Spinal cord (tissue), 10 donors: Measurements from ENCODE around the gene ZMPSTE24. TPM values are rescaled to one million over a fixed set of nuclear protein-coding genes. Genes with fewer than 3 reads are reported as not detected.

Source experiments
- DNase-seq, 6 donors: peaks; one replicate each; pipeline versions ENCODE4 v3.0.0 to v3.0.0-alpha.2; 2013 to 2015; ENCODE audit warnings: low spot score in 6 of 6, low read depth in 4 of 6
- H3K27ac ChIP-seq: one replicate; pipeline ENCODE4 v1.5.1; 2013; ENCODE audit warnings: low read depth, low read length, control low read depth
- H3K27me3 ChIP-seq: one replicate; pipeline ENCODE4 v1.6.1; 2013; ENCODE audit warnings: low read length; ENCODE audit not compliant: control insufficient read depth, insufficient read depth
- H3K36me3 ChIP-seq: one replicate; pipeline ENCODE4 v1.6.1; 2013; ENCODE audit warnings: low read length; ENCODE audit not compliant: control insufficient read depth, insufficient read depth
- H3K4me1 ChIP-seq: one replicate; pipeline ENCODE4 v1.6.1; 2013; ENCODE audit warnings: low read length; ENCODE audit not compliant: control insufficient read depth, insufficient read depth
- H3K4me3 ChIP-seq: one replicate; pipeline ENCODE4 v1.5.1; 2013; ENCODE audit warnings: low read depth, low read length, control low read depth
- H3K9me3 ChIP-seq: one replicate; pipeline ENCODE4 v1.6.1; 2013; ENCODE audit warnings: low read length; ENCODE audit not compliant: control insufficient read depth, insufficient read depth
- WGBS: methylation state at CpG from one replicate; pipeline ENCODE4 v1.1.5; 2013; ENCODE audit warnings: missing lambda C conversion rate; ENCODE audit not compliant: insufficient coverage; 5-methylcytosine and 5-hydroxymethylcytosine counted together
- polyA plus RNA-seq, 2 donors: library from polyadenylated mRNA; unstranded; fragments of 120-200 nt; gene quantifications; one replicate each; pipeline ENCODE4 v1.2.1, GENCODE V29; 2013; ENCODE audit not compliant: insufficient read length in 2 of 2
- total RNA-seq, 2 donors: library from RNA; depleted of rRNA in 1 of 2; stranded (reverse); fragments of 120-200 nt in 1 of 2; fragments of >200 nt in 1 of 2; gene quantifications; one replicate each; pipeline versions ENCODE4 v1.2.3 to v1.2.4, GENCODE V29; 2013 to 2014
- donor health status: healthy.

Gene ZMPSTE24
- total and polyA plus RNA-seq, 4 donors = 38.9 to 70.9 (median 42.5) TPM

GRCh38 chr1:40239626-40240025 is 18.4 kb upstream of the ZMPSTE24 start:
- Histone ChIP-seq H3K4me1 (no peaks in the 10 kb centered on the region), H3K36me3 (peaks cover 5% of the 10 kb centered on the region), H3K27ac (no peak overlapping the region), H3K27me3 (no peaks in the 10 kb centered on the region), H3K9me3 (no peaks in the 10 kb centered on the region), H3K4me3 (no peak overlapping the region)
- WGBS = no CpG with 5 or more reads among the region's 1 CpG
- DNase-seq = no peak

- H3K4me1 ChIP-seq = no peaks in the 10 kb centered on the region
- no peaks in the 10 kb centered on the region for H3K9me3 ChIP-seq
- no peaks in the 10 kb centered on the region for H3K27me3 ChIP-seq
- no peak overlapping the region for H3K4me3 ChIP-seq
- no peak overlapping the region for H3K27ac ChIP-seq
- H3K36me3 ChIP-seq = peaks cover 5% of the 10 kb centered on the region
- DNase-seq = no peak
- WGBS = 100% methylated on average over 1 of the region's 2 CpGs
Measured at GRCh38 chr1:40240390-40240789, 17.6 kb upstream of the ZMPSTE24 start.

- peaks cover 5% of the 10 kb centered on the region for H3K36me3 ChIP-seq
- no peak overlapping the region for H3K4me3 ChIP-seq
- no peaks in the 10 kb centered on the region for H3K9me3 ChIP-seq
- H3K27me3 ChIP-seq = no peaks in the 10 kb centered on the region
- no peak overlapping the region for H3K27ac ChIP-seq
- H3K4me1 ChIP-seq = no peaks in the 10 kb centered on the region
- no peak for DNase-seq
- WGBS = 100% methylated on average over 1 of the region's 1 CpG
Measured at GRCh38 chr1:40241362-40241761, 16.7 kb upstream of the ZMPSTE24 start.

- no peaks in the 10 kb centered on the region for H3K9me3 ChIP-seq
- no peaks in the 10 kb centered on the region for H3K27me3 ChIP-seq
- DNase-seq = no peak
Measured at GRCh38 chr1:40243351-40243750, 14.7 kb upstream of the ZMPSTE24 start.

GRCh38 chr1:40244138-40244744 is 13.8 kb upstream of the ZMPSTE24 start:
- no peak for DNase-seq

More at GRCh38 chr1:40243351-40243750, 14.7 kb upstream of the ZMPSTE24 start:
- no peaks in the 10 kb centered on the region for H3K36me3 ChIP-seq
- H3K4me1 ChIP-seq = no peaks in the 10 kb centered on the region
- H3K4me3 ChIP-seq = no peak overlapping the region
- H3K27ac ChIP-seq = no peak overlapping the region
- WGBS = no CpG with 5 or more reads among the region's 2 CpGs

GRCh38 chr1:40245686-40246085 is 12.3 kb upstream of the ZMPSTE24 start:
- Histone ChIP-seq H3K27me3 (no peaks in the 10 kb centered on the region), H3K27ac (no peak overlapping the region), H3K36me3 (no peaks in the 10 kb centered on the region), H3K4me1 (no peaks in the 10 kb centered on the region), H3K9me3 (no peaks in the 10 kb centered on the region), H3K4me3 (no peak overlapping the region)
- 93% methylated on average over 3 of the region's 3 CpGs for WGBS
- DNase-seq = no peak

More at GRCh38 chr1:40244138-40244744, 13.8 kb upstream of the ZMPSTE24 start:
- no peak overlapping the region for H3K27ac ChIP-seq
- no peak overlapping the region for H3K4me3 ChIP-seq
- no peaks in the 10 kb centered on the region for H3K9me3 ChIP-seq
- H3K27me3 ChIP-seq = no peaks in the 10 kb centered on the region
- no peaks in the 10 kb centered on the region for H3K36me3 ChIP-seq
- 84% methylated on average over 3 of the region's 4 CpGs for WGBS
- H3K4me1 ChIP-seq = no peaks in the 10 kb centered on the region

GRCh38 chr1:40247655-40248054 is 10.4 kb upstream of the ZMPSTE24 start, which contains the start of gene TMCO2:
Gene TMCO2, plus strand, starts transcription at chr1:40247937. Its CDS starts 57 bp downstream, at chr1:40247994.
- H3K9me3 ChIP-seq = no peaks in the 10 kb centered on the region
- no CpG with 5 or more reads among the region's 1 CpG for WGBS
- H3K36me3 ChIP-seq = no peaks in the 10 kb centered on the region
- H3K4me3 ChIP-seq = no peak within 1 kb of the TSS
- H3K27ac ChIP-seq = no peak within 1 kb of the TSS
- DNase-seq = no peak
- no peaks in the 10 kb centered on the region for H3K4me1 ChIP-seq
- H3K27me3 ChIP-seq = no peaks in the 10 kb centered on the region

GRCh38 chr1:40248412-40248811 is 9.6 kb upstream of the ZMPSTE24 start:
- Histone ChIP-seq H3K9me3 (no peaks in the 10 kb centered on the region), H3K4me1 (no peaks in the 10 kb centered on the region), H3K27ac (no peak overlapping the region), H3K36me3 (no peaks in the 10 kb centered on the region), H3K27me3 (no peaks in the 10 kb centered on the region), H3K4me3 (no peak overlapping the region)
- DNase-seq = no peak

- H3K27me3 ChIP-seq = no peaks in the 10 kb centered on the region
- H3K4me3 ChIP-seq = no peak overlapping the region
- no peaks in the 10 kb centered on the region for H3K9me3 ChIP-seq
- H3K36me3 ChIP-seq = no peaks in the 10 kb centered on the region
- H3K4me1 ChIP-seq = no peaks in the 10 kb centered on the region
- no peak overlapping the region for H3K27ac ChIP-seq
- 97% methylated on average over 4 of the region's 4 CpGs for WGBS
- no peak for DNase-seq
Measured at GRCh38 chr1:40251456-40251855, 6.6 kb upstream of the ZMPSTE24 start.

- Histone ChIP-seq H3K4me1 (no peaks in the 10 kb centered on the region), H3K9me3 (no peaks in the 10 kb centered on the region), H3K27me3 (no peaks in the 10 kb centered on the region), H3K27ac (no peak overlapping the region), H3K36me3 (no peaks in the 10 kb centered on the region), H3K4me3 (no peak overlapping the region)
- DNase-seq = no peak
- 100% methylated on average over 2 of the region's 2 CpGs for WGBS
Measured at GRCh38 chr1:40252601-40253000, 5.4 kb upstream of the ZMPSTE24 start.
